HCT116 (cell line): ENCODE measurements around the gene DNM3. TPM values are rescaled to one million over a fixed set of nuclear protein-coding genes. Genes with fewer than 3 reads are reported as not detected.
A peak's percentile ranks its signal among the peaks of the same experiment; 100 is the strongest.

ENCODE experiments used
- ATAC-seq: fragments of 200-7000 bp; cut with Tn5 transposase; 2 replicates; pipeline ENCODE4 v1.9.1; 2020; ENCODE audit warnings: mild to moderate bottlenecking, moderate library complexity
- BruUV-seq: library from RNA; stranded (reverse); fragments of 400-500 nt; replicated peaks from 2 replicates; lab custom pipeline; 2021; lab: Mats Ljungman, UMichigan
- CTCF ChIA-PET: fragments of 300-600 bp; sonication (Branson Sonifier 250); formaldehyde crosslinking; loops from one replicate; lab custom pipeline; 2021; ENCODE audit warnings: antibody characterized with exemption; lab: Charles Lee
- POLR2A ChIA-PET: fragments of 300-600, 350-600 bp; sonication (Branson Sonifier 250); formaldehyde crosslinking; loops from one replicate; lab custom pipeline; 2021; ENCODE audit warnings: antibody characterized with exemption; lab: Charles Lee
- RAD21 ChIA-PET, 2 experiments: fragments of 300-600 bp; sonication (Branson Sonifier 250); formaldehyde crosslinking; loops; one replicate each; lab custom pipeline; 2023; ENCODE audit warnings: low total read pairs in 2 of 2; ENCODE audit not compliant: uncharacterized antibody in 2 of 2, unreplicated experiment in 2 of 2, low non-redundant PET in 1 of 2; lab: Charles Lee
- DNase-seq: peaks from one replicate; pipeline ENCODE4 v3.0.0-alpha.2; 2010; ENCODE audit warnings: low read depth, low spot score
- H2AFZ ChIP-seq: fragments of 200-600 bp; shearing (Covaris generic), sonication (generic); 2 replicates; pipeline ENCODE4 v1.6.1; 2017; ENCODE audit warnings: low read depth, mixed run types, mixed read lengths, antibody characterized with exemption, low read length; ENCODE audit not compliant: poor library complexity, severe bottlenecking
- H3K27ac ChIP-seq: 2 replicates; pipeline ENCODE4 v1.5.1; 2012; ENCODE audit warnings: low read depth, low read length
- H3K27me3 ChIP-seq: fragments of 200-600 bp; sonication (generic); 2 replicates; pipeline ENCODE4 v1.6.1; 2016; ENCODE audit warnings: mixed run types, low read length, mixed read lengths; ENCODE audit not compliant: insufficient read depth
- H3K36me3 ChIP-seq, 2 experiments: fragments of 200-500 bp in 1 of 2; fragments of 200-600 bp in 1 of 2; sonication (Bioruptor generic) in 1 of 2; sonication (generic) in 1 of 2; 2 replicates each; pipeline versions ENCODE4 v1.5.1 to v1.6.1; 2014 to 2016; ENCODE audit warnings: low read length in 2 of 2, inconsistent platforms in 1 of 2, mixed read lengths in 1 of 2, mixed run types in 1 of 2; ENCODE audit not compliant: insufficient read depth in 2 of 2, control insufficient read depth in 1 of 2
- H3K4me1 ChIP-seq, 2 experiments: fragments of 200-600 bp in 1 of 2; sonication (generic) in 1 of 2; 2 replicates each; pipeline versions ENCODE4 v1.5.1 to v1.6.1; 2012 to 2017; ENCODE audit warnings: low read length in 2 of 2, inconsistent platforms in 1 of 2, mild to moderate bottlenecking in 1 of 2, mixed read lengths in 1 of 2, mixed run types in 1 of 2, moderate library complexity in 1 of 2; ENCODE audit not compliant: insufficient read depth in 2 of 2, control insufficient read depth in 1 of 2
- H3K4me2 ChIP-seq: fragments of 200-600 bp; sonication (generic); 2 replicates; pipeline ENCODE4 v1.6.1; 2017; ENCODE audit warnings: mixed run types, low read length, mixed read lengths
- H3K4me3 ChIP-seq, 2 experiments: fragments of 200-600 bp in 1 of 2; sonication (generic) in 1 of 2; replicated peaks in 1 of 2; 2 replicates each; pipeline ENCODE4 v1.5.1; 2011 to 2016; ENCODE audit warnings: low read length in 2 of 2, control low read depth in 1 of 2, low read depth in 1 of 2, mild to moderate bottlenecking in 1 of 2, mixed read lengths in 1 of 2, mixed run types in 1 of 2
- H3K79me2 ChIP-seq: fragments of 200-600 bp; sonication (generic); 2 replicates; pipeline ENCODE4 v1.6.1; 2017; ENCODE audit warnings: mild to moderate bottlenecking, mixed run types, low read length, moderate library complexity, mixed read lengths; ENCODE audit not compliant: insufficient read depth
- H3K9ac ChIP-seq: fragments of 200-600 bp; sonication (generic); 2 replicates; pipeline ENCODE4 v1.6.1; 2016; ENCODE audit warnings: low read length, mixed read lengths
- H3K9me2 ChIP-seq: fragments of 200-600 bp; sonication (generic), shearing (Covaris generic); 2 replicates; pipeline ENCODE4 v1.6.1; 2017; ENCODE audit warnings: mixed run types, mild to moderate bottlenecking, moderate library complexity; ENCODE audit not compliant: insufficient read depth
- H3K9me3 ChIP-seq, 2 experiments: fragments of 200-500 bp in 1 of 2; fragments of 200-600 bp in 1 of 2; sonication (Bioruptor generic) in 1 of 2; sonication (generic) in 1 of 2; 2 replicates each; pipeline ENCODE4 v1.6.1; 2014 to 2017; ENCODE audit warnings: low read length in 2 of 2, mixed read lengths in 2 of 2, inconsistent platforms in 1 of 2, low read depth in 1 of 2, mild to moderate bottlenecking in 1 of 2, mixed run types in 1 of 2, moderate library complexity in 1 of 2; ENCODE audit not compliant: control insufficient read depth in 1 of 2, insufficient read depth in 1 of 2
- H4K20me1 ChIP-seq: fragments of 200-600 bp; sonication (generic), shearing (Covaris generic); 2 replicates; pipeline ENCODE4 v1.6.1; 2017; ENCODE audit warnings: mixed run types, mild to moderate bottlenecking, moderate library complexity; ENCODE audit not compliant: insufficient read depth
- CEBPB ChIP-seq: IDR thresholded peaks from 2 replicates; pipeline ENCODE4 v1.6.1; 2012; ENCODE audit warnings: low read depth
- EGR1 ChIP-seq: IDR thresholded peaks from 2 replicates; pipeline ENCODE4 v1.6.1; 2012; ENCODE audit warnings: low read depth
- ELF1 ChIP-seq: IDR thresholded peaks from 2 replicates; pipeline ENCODE4 v1.6.1; 2012; ENCODE audit warnings: low read depth, borderline replicate concordance
- EZH2 ChIP-seq: fragments of 200-600 bp; sonication (generic); IDR thresholded peaks from 2 replicates; pipeline ENCODE4 v1.6.1; 2017; ENCODE audit warnings: antibody characterized with exemption, mixed run types
- EZH2phosphoT487 ChIP-seq: fragments of 200-600 bp; IDR thresholded peaks from 2 replicates; pipeline ENCODE4 v1.6.1; 2018; ENCODE audit warnings: antibody characterized with exemption, borderline replicate concordance
- FOSL1 ChIP-seq: IDR thresholded peaks from 2 replicates; pipeline ENCODE4 v1.6.1; 2012; ENCODE audit warnings: low read depth
- JUND ChIP-seq: IDR thresholded peaks from 2 replicates; pipeline ENCODE4 v1.6.1; 2012
- POLR2A ChIP-seq: IDR thresholded peaks from 2 replicates; pipeline ENCODE4 v1.7.0; 2011; ENCODE audit warnings: borderline replicate concordance; ENCODE audit not compliant: insufficient read depth, insufficient read length; ENCODE audit errors: extremely low read depth
- POLR2AphosphoS5 ChIP-seq: IDR thresholded peaks from 2 replicates; pipeline ENCODE4 v1.6.1; 2011; ENCODE audit warnings: mild to moderate bottlenecking, low read depth, low read length, moderate library complexity
- RAD21 ChIP-seq: IDR thresholded peaks from 2 replicates; pipeline ENCODE4 v1.6.1; 2012; ENCODE audit warnings: low read depth, mild to moderate bottlenecking
- SIN3A ChIP-seq: IDR thresholded peaks from 2 replicates; pipeline ENCODE4 v1.6.1; 2012; ENCODE audit warnings: low read depth
- TCF7L2 ChIP-seq: IDR thresholded peaks from 2 replicates; pipeline ENCODE4 v1.7.0; 2011; ENCODE audit warnings: borderline replicate concordance, inconsistent platforms; ENCODE audit not compliant: insufficient read depth, insufficient read length; ENCODE audit errors: extremely low read depth
- YY1 ChIP-seq: IDR thresholded peaks from 2 replicates; pipeline ENCODE4 v1.6.1; 2011; ENCODE audit warnings: low read length, low read depth, moderate library complexity, mild to moderate bottlenecking; ENCODE audit not compliant: insufficient replicate concordance; ENCODE audit errors: extremely low read depth
- intact Hi-C: fragments of 100-400 bp; cut with micrococcal nuclease; formaldehyde crosslinking; loops from 2 replicates; pipeline ENCODE4 v1.10.0; 2022
- total RNA-seq: library from RNA; stranded (reverse); gene quantifications from one replicate; pipeline ENCODE4 v1.2.1, GENCODE V29; 2021; ENCODE audit not compliant: unreplicated experiment
- TF ChIP-seq, protein P1 (sequence below): IDR thresholded peaks from 2 replicates; pipeline ENCODE4 v1.6.1; 2011; ENCODE audit warnings: mild to moderate bottlenecking, low read length, moderate library complexity; ENCODE audit not compliant: insufficient replicate concordance; ENCODE audit errors: extremely low read depth
- TF ChIP-seq, protein P2 (sequence below): IDR thresholded peaks from 2 replicates; pipeline ENCODE4 v1.6.1; 2012
- TF ChIP-seq, protein P3 (sequence below): IDR thresholded peaks from 2 replicates; pipeline ENCODE4 v1.6.1; 2012

Gene DNM3
- total RNA-seq, 1 experiment from 2014 or later, result 3.1 TPM

DNA sequence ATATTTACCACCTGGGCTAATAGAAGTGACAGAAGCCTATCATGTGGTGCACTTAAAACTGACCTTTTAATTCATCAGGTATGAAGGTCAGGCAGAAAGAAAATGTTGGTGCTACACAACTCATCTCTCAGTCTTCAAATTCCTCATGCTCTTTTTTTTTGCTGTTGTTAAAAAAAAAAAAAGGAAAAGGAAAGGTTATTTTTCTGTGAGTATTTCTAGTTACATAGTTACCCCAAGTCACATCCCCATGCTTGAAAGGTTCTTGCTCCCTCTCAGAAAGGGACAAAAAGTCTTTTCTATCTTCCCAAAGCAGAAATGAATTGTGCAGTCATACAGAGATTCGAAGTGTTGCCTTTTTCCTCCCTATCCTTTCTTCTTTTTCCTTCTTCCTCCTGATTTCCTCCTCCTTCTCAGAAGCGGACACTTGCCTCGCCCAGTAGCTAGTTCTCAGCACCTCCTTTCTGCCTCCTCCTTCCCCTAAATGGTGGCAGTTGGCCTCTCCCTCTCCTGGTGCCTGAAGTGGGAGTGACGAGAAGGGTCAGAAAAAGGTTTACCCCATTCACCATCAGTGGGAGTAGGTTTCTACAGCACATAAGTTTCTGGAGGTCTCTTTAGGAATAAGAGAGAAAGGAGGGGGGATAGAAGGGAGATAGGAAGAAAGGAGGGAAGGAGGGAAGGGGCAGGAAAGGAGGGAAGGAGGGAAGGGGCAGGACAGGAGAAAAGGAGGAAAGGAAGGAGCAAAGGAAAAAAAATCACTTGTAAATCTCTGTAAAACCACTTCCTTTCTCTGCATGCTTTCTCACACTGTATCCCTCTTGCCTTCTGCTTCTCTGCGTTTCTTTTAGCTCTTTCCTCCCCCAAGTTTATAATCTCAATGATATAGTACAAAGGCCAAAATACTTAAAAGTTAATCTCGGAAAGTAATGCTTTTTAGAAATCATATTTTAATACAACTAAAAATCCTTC lies 558.7 kb downstream of the DNM3 start:
- TF ChIP-seq ELF1, result no peak
- TF ChIP-seq FOSL1, result no peak
- no peak for TF ChIP-seq TCF7L2
- no peak for TF ChIP-seq POLR2A
- TF ChIP-seq, protein P1, sequence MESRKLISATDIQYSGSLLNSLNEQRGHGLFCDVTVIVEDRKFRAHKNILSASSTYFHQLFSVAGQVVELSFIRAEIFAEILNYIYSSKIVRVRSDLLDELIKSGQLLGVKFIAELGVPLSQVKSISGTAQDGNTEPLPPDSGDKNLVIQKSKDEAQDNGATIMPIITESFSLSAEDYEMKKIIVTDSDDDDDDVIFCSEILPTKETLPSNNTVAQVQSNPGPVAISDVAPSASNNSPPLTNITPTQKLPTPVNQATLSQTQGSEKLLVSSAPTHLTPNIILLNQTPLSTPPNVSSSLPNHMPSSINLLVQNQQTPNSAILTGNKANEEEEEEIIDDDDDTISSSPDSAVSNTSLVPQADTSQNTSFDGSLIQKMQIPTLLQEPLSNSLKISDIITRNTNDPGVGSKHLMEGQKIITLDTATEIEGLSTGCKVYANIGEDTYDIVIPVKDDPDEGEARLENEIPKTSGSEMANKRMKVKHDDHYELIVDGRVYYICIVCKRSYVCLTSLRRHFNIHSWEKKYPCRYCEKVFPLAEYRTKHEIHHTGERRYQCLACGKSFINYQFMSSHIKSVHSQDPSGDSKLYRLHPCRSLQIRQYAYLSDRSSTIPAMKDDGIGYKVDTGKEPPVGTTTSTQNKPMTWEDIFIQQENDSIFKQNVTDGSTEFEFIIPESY, result no peak
- TF ChIP-seq POLR2AphosphoS5, result no peak
- TF ChIP-seq CEBPB, result no peak
- no peak for TF ChIP-seq EZH2
- TF ChIP-seq RAD21, result no peak
- TF ChIP-seq EZH2phosphoT487, result no peak
- TF ChIP-seq, protein P2, sequence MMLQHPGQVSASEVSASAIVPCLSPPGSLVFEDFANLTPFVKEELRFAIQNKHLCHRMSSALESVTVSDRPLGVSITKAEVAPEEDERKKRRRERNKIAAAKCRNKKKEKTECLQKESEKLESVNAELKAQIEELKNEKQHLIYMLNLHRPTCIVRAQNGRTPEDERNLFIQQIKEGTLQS, result no peak
- TF ChIP-seq JUND, result no peak
- no peak for TF ChIP-seq SIN3A
- no peak for TF ChIP-seq YY1
- TF ChIP-seq, protein P3, sequence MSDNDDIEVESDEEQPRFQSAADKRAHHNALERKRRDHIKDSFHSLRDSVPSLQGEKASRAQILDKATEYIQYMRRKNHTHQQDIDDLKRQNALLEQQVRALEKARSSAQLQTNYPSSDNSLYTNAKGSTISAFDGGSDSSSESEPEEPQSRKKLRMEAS, result no peak
- no peak for TF ChIP-seq EGR1
- no peaks in the 10 kb centered on the region for H4K20me1 ChIP-seq
- DNase-seq (no peak), ATAC-seq (no peak; the same call in 1 of the 2 replicates)
- POLR2A ChIA-PET, result interaction anchor here (1.2 kb wide), 1 partner anchor 398 kb away, joined by 3 read pairs; no protein-coding TSS in a partner anchor
- H3K9me2 ChIP-seq, result no peaks in the 10 kb centered on the region
- no peaks in the 10 kb centered on the region for H3K36me3 ChIP-seq
- H3K9ac ChIP-seq, result no peak overlapping the region
- H2AFZ ChIP-seq, result no peak overlapping the region
- intact Hi-C loops, result loop anchor here (1.0 to 5.0 kb wide), 4 partner anchors 265 to 598 kb away; no protein-coding TSS in a partner anchor
- peaks cover 5 to 9% of the 10 kb centered on the region in 2 experiments; a peak in 3 of 4 replicates for H3K4me1 ChIP-seq
- no peaks in the 10 kb centered on the region for H3K9me3 ChIP-seq
- H3K4me2 ChIP-seq, result peak overlapping the region; percentile 65; the same call in 1 of the 2 replicates
- H3K79me2 ChIP-seq, result no peaks in the 10 kb centered on the region
- no TSS peak for BruUV-seq
- RAD21 ChIA-PET, result no interaction called here
- peaks cover 5% of the 10 kb centered on the region; the same call in 1 of the 2 replicates for H3K27me3 ChIP-seq
- H3K27ac ChIP-seq, result no peak overlapping the region
- H3K4me3 ChIP-seq, result no peak overlapping the region
- CTCF ChIA-PET, result interaction anchor here (0.6 to 1.4 kb wide), 31 partner anchors 8 to 599 kb away, joined by 3 to 34 read pairs (median 4); no protein-coding TSS in a partner anchor
